GM12864 (cell line): ENCODE results near the gene CLIC1.
A peak's percentile ranks its signal among the peaks of the same experiment; 100 is the strongest.

Source experiments
- DNase-seq: peaks from one replicate; pipeline ENCODE4 v3.0.0-alpha.2; 2011; ENCODE audit warnings: low read depth
- H3K4me3 ChIP-seq: 2 replicates; pipeline ENCODE4 v1.5.1; 2011; ENCODE audit warnings: mild to moderate bottlenecking, low read depth, low read length, control low read depth
- TF ChIP-seq, protein P1 (sequence below): IDR thresholded peaks from 2 replicates; pipeline ENCODE4 v1.5.1; 2011; ENCODE audit warnings: low read depth, mild to moderate bottlenecking, moderate library complexity, low read length, control low read depth, inconsistent platforms; ENCODE audit errors: missing control alignments

The CLIC1 gene

GRCh38 chr6:31736021-31736767, at the start of gene CLIC1:
Gene CLIC1 (minus strand): TSS chr6:31736530. CDS start chr6:31736300, 230 bp downstream.
- H3K4me3 ChIP-seq = peak within 1 kb of the TSS; percentile 98
- DNase-seq = peak; percentile 60
- TF ChIP-seq, protein P1, sequence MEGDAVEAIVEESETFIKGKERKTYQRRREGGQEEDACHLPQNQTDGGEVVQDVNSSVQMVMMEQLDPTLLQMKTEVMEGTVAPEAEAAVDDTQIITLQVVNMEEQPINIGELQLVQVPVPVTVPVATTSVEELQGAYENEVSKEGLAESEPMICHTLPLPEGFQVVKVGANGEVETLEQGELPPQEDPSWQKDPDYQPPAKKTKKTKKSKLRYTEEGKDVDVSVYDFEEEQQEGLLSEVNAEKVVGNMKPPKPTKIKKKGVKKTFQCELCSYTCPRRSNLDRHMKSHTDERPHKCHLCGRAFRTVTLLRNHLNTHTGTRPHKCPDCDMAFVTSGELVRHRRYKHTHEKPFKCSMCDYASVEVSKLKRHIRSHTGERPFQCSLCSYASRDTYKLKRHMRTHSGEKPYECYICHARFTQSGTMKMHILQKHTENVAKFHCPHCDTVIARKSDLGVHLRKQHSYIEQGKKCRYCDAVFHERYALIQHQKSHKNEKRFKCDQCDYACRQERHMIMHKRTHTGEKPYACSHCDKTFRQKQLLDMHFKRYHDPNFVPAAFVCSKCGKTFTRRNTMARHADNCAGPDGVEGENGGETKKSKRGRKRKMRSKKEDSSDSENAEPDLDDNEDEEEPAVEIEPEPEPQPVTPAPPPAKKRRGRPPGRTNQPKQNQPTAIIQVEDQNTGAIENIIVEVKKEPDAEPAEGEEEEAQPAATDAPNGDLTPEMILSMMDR = no peak

DNA sequence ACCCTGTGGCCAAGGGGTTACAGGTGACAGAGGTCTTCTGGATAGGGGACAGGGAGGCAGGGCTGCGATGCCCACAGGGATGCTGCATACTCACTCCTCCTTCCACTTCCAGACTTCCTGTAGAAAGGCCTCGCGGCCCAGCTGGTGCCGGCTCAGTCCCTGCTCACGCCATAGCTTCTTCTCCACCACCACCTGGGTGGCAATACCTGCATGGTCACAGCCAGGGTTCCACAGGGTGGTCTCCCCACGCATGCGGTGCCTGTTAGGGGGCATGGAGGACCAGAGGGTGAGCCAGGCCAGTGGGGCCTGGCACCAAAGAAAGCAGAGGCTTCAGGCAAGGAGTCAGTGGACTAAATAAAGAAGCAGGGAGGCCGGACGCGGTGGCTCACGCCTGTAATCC, 49.1 kb upstream of the CLIC1 start:
- TF ChIP-seq, protein P1 = no peak
- no peak overlapping the region for H3K4me3 ChIP-seq
- no peak for DNase-seq

DNA sequence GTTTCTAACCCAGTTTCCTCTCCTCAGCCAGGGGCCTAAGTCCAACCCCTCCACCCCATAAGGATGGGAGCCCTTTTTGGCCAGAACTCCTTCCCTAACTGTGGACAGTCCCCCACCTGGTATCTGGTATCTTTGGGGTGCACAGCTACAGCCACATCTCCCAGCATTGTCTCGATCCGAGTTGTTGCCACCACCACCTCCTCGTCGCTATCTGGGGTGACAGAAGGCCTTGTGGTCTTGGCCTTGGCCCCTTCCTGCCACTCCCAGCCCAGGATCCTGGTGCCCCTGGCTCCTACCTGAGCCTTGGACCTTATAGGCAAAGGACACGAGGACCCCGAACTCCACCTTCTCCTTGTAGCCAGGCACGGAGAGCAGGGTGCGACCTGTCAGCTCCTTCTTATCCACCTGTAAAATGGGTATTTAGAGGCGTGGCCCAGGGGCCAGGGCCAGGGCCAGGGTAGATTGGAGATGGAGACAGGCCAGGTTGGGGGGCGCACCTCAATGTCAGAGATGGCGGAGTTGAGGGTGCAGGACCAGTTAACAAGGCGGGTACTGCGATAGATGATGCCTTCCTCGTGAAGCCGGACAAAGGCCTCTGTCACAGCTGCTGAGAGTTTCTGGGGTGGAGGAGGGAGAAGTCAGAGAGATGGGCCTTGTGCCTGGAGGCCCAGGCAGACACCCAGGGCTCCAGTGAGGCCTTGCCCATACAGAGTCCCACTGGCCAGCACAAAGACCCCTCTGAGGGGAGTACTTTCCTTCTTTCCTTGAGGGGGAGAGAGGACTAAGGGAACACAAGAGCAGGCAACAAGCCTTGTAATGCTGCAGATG, 48.0 kb upstream of the CLIC1 start:
- no peak overlapping the region for H3K4me3 ChIP-seq
- TF ChIP-seq, protein P1 = no peak
- no peak for DNase-seq

GRCh38 chr6:31782126-31782855, 46.0 kb upstream of the CLIC1 start:
- TF ChIP-seq, protein P1 = no peak
- no peak overlapping the region for H3K4me3 ChIP-seq
- no peak for DNase-seq

- TF ChIP-seq, protein P1 = no peak
- DNase-seq = no peak
- no peak overlapping the region for H3K4me3 ChIP-seq
Measured at GRCh38 chr6:31781244-31782125, 45.2 kb upstream of the CLIC1 start.

DNA sequence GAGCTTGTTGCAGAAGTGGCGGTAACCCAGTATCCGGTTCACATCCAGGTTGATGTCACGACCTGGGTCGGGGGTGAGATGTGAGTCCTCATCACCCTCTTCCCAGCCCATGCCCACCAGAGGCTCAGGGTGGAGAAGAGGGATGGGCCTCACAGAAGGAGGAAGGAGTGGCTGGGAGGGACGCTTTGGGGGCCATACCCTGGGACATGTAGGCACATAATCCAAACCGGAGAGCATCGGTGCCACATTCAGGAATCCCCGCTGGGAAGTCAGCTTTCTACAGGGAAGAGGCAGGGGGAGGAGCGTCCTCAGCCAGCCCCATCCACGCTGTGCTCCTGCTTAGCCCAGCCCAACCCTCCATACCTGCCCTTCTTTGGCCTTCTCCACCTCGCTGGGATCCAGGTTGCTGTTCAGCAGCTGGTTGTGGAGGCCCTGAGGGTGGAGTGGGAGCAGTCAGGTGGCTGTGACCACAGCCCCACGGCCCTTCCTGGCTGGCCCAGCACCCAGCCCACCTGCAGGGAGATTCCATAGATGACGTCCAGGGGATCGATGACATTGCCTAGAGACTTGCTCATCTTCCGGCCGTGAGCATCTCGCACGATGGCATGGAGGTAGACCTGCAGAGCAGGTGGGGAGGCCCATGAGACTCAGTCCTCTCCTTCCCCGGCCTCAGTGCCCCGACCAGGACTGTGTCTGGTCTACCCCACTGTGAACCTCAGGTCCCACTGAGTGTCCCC, 44.3 kb upstream of the CLIC1 start:
- TF ChIP-seq, protein P1 = no peak
- no peak for DNase-seq
- H3K4me3 ChIP-seq = no peak overlapping the region
